Cardiac muscle cell (in vitro differentiated cells and primary cell): ENCODE data around the gene CYTH4. TPM values are rescaled to one million over a fixed set of nuclear protein-coding genes. Genes with fewer than 3 reads are reported as not detected.
"Not testable (repeated sequence)": the region's sequence is repeated elsewhere in the genome, so short reads cannot be mapped to it uniquely, and the experiment has no call there.

Experiments used
- DNase-seq, 2 donors: peaks; one replicate each; pipeline versions ENCODE4 v3.0.0 to v3.0.0-alpha.2; 2010 to 2017; ENCODE audit warnings: low read depth in 1 of 2, low spot score in 1 of 2
- H3K27ac ChIP-seq: fragments of 200-600 bp; sonication (generic); 2 replicates; pipeline ENCODE4 v1.5.1; 2016
- H3K27me3 ChIP-seq: fragments of 200-600 bp; sonication (generic); 2 replicates; pipeline ENCODE4 v1.6.0; 2016; ENCODE audit warnings: control low read depth
- H3K36me3 ChIP-seq: fragments of 200-600 bp; sonication (generic); 2 replicates; pipeline ENCODE4 v1.5.1; 2016; ENCODE audit warnings: control low read depth
- H3K4me1 ChIP-seq: fragments of 200-600 bp; sonication (generic); 2 replicates; pipeline ENCODE4 v1.8.1; 2017; ENCODE audit warnings: low read depth, mild to moderate bottlenecking, mixed run types
- H3K4me3 ChIP-seq: fragments of 200-600 bp; sonication (generic); 2 replicates; pipeline ENCODE4 v1.5.1; 2016; ENCODE audit warnings: mild to moderate bottlenecking
- H3K9me3 ChIP-seq: fragments of 200-600 bp; sonication (generic); 2 replicates; pipeline ENCODE4 v1.5.1; 2017; ENCODE audit warnings: low read depth, mild to moderate bottlenecking, control low read depth
- CTCF ChIP-seq: IDR thresholded peaks from 2 replicates; pipeline ENCODE4 v1.5.1; 2012; ENCODE audit warnings: low read depth, mild to moderate bottlenecking, low read length
- polyA plus RNA-seq: library from polyadenylated mRNA; unstranded; fragments of >200 nt; fragmentation: Nextera tagmentation; extraction: Ambion mirVana; gene quantifications from 2 replicates; pipeline ENCODE4 v1.2.1, GENCODE V29; 2016
- total RNA-seq: library from RNA; depleted of rRNA; stranded (reverse); fragments of >200 nt; gene quantifications from 2 replicates; pipeline ENCODE4 v1.2.3, GENCODE V29; 2016

CYTH4 gene
- total and polyA plus RNA-seq, 2 experiments from 2014 or later = not detected

GRCh38 chr22:37244922-37245722 lies 37.2 kb upstream of the CYTH4 start:
- no peak for TF ChIP-seq CTCF
- H3K36me3 ChIP-seq = no peaks in the 10 kb centered on the region
- peaks cover 8% of the 10 kb centered on the region for H3K4me1 ChIP-seq
- H3K27me3 ChIP-seq = no peaks in the 10 kb centered on the region
- H3K4me3 ChIP-seq = no peak overlapping the region
- no peak overlapping the region for H3K27ac ChIP-seq
- no peak for DNase-seq
- H3K9me3 ChIP-seq = no peaks in the 10 kb centered on the region

GRCh38 chr22:37245740-37246139 lies 36.6 kb upstream of the CYTH4 start:
- no peak for DNase-seq
- H3K27ac ChIP-seq = no peak overlapping the region
- TF ChIP-seq CTCF = no peak
- no peak overlapping the region for H3K4me3 ChIP-seq
- H3K27me3 ChIP-seq = no peaks in the 10 kb centered on the region
- H3K4me1 ChIP-seq = peaks cover 8% of the 10 kb centered on the region
- H3K36me3 ChIP-seq = no peaks in the 10 kb centered on the region
- H3K9me3 ChIP-seq = no peaks in the 10 kb centered on the region

GRCh38 chr22:37248251-37248650 lies 34.1 kb upstream of the CYTH4 start:
- H3K27ac ChIP-seq = no peak overlapping the region
- no peaks in the 10 kb centered on the region for H3K27me3 ChIP-seq
- no peak overlapping the region for H3K4me3 ChIP-seq
- H3K4me1 ChIP-seq = no peaks in the 10 kb centered on the region
- no peaks in the 10 kb centered on the region for H3K9me3 ChIP-seq
- H3K36me3 ChIP-seq = no peaks in the 10 kb centered on the region
- DNase-seq = no peak
- TF ChIP-seq CTCF = no peak

- Histone ChIP-seq H3K4me1 (peaks cover 4% of the 10 kb centered on the region), H3K9me3 (no peaks in the 10 kb centered on the region), H3K4me3 (no peak overlapping the region), H3K27ac (no peak overlapping the region), H3K36me3 (no peaks in the 10 kb centered on the region), H3K27me3 (no peaks in the 10 kb centered on the region)
- DNase-seq = no peak
- no peak for TF ChIP-seq CTCF
Measured at GRCh38 chr22:37249986-37250385, 32.3 kb upstream of the CYTH4 start.

GRCh38 chr22:37251836-37252235 lies 30.5 kb upstream of the CYTH4 start:
- H3K4me3 ChIP-seq, H3K27me3 ChIP-seq, H3K4me1 ChIP-seq, H3K9me3 ChIP-seq, H3K36me3 ChIP-seq, H3K27ac ChIP-seq, DNase-seq: not testable (repeated sequence)

GRCh38 chr22:37253126-37253660 lies 29.1 kb upstream of the CYTH4 start:
- H3K4me3 ChIP-seq = no peak overlapping the region
- H3K9me3 ChIP-seq = no peaks in the 10 kb centered on the region
- H3K27ac ChIP-seq = no peak overlapping the region
- H3K36me3 ChIP-seq = no peaks in the 10 kb centered on the region
- H3K27me3 ChIP-seq = no peaks in the 10 kb centered on the region
- DNase-seq = peak in 1 of 2 donors; percentile 24
- peak; percentile 12 for TF ChIP-seq CTCF
- H3K4me1 ChIP-seq = peaks cover 4% of the 10 kb centered on the region
